ENCODE data around the gene ABHD4.

ABHD4 gene

GRCh38 chr14:22656226-22656625 lies 58.1 kb downstream of the ABHD4 start:
- H3K4me1 ChIP-seq (ENCODE audit: low read length) = 0 out of 2 replicates have a peak, but pooled peaks cover 4% of the 10 kb centered on the region
- DNase-seq = no peak

GRCh38 chr14:22656945-22657731 lies 59.0 kb downstream of the ABHD4 start:
- Histone ChIP-seq H3K9ac (ENCODE audit: low read length) (no peak overlapping the region), H3K4me2 (ENCODE audit: low read depth, low read length) (no peak overlapping the region), H3K4me1 (ENCODE audit: low read length) (no peaks in the 10 kb centered on the region), H3K27me3 (replicated peaks; ENCODE audit: insufficient read depth, low read length) (no peaks in the 10 kb centered on the region), H2AFZ (ENCODE audit: low read length) (no peak overlapping the region), H4K20me1 (ENCODE audit: insufficient read depth, low read length) (no peaks in the 10 kb centered on the region), H3F3A (ENCODE audit: insufficient read depth, low read length) (no peaks in the 10 kb centered on the region), H3K4me3 (ENCODE audit: low read length) (no peak overlapping the region), H3K9me3 (replicated peaks; ENCODE audit: insufficient read depth, low read length) (no peaks in the 10 kb centered on the region), H3K9me2 (replicated peaks; ENCODE audit: insufficient read depth, low read length) (no peaks in the 10 kb centered on the region), H3K79me2 (ENCODE audit: low read length) (no peaks in the 10 kb centered on the region), H3K36me3 (replicated peaks; ENCODE audit: insufficient read depth, low read length) (no peaks in the 10 kb centered on the region), H3K27ac (ENCODE audit: low read length) (no peak overlapping the region)
- no peak for DNase-seq
- TF ChIP-seq CTCF (IDR thresholded peaks at IDR 0.05; ENCODE audit: low read length) = no peak
- TF ChIP-seq EZH2 (optimal IDR thresholded peaks at IDR 0.05; ENCODE audit: low read depth, low read length) = no peak
- TF ChIP-seq EZH2phosphoT487 (IDR thresholded peaks at IDR 0.05; ENCODE audit: low read length) = no peak

More at GRCh38 chr14:22656226-22656625, 58.1 kb downstream of the ABHD4 start:
- H2AFZ ChIP-seq (ENCODE audit: low read length) = no peak overlapping the region
- no peaks in the 10 kb centered on the region for H4K20me1 ChIP-seq (ENCODE audit: insufficient read depth, low read length)
- no peaks in the 10 kb centered on the region for H3F3A ChIP-seq (ENCODE audit: insufficient read depth, low read length)
- no peaks in the 10 kb centered on the region for H3K9me3 ChIP-seq (replicated peaks; ENCODE audit: insufficient read depth, low read length)
- TF ChIP-seq CTCF (IDR thresholded peaks at IDR 0.05; ENCODE audit: low read length) (no peak), EZH2phosphoT487 (IDR thresholded peaks at IDR 0.05; ENCODE audit: low read length) (no peak), EZH2 (optimal IDR thresholded peaks at IDR 0.05; ENCODE audit: low read depth, low read length) (no peak)
- no peaks in the 10 kb centered on the region for H3K79me2 ChIP-seq (ENCODE audit: low read length)
- H3K27ac ChIP-seq (ENCODE audit: low read length) = no peak overlapping the region
- H3K36me3 ChIP-seq (replicated peaks; ENCODE audit: insufficient read depth, low read length) = no peaks in the 10 kb centered on the region
- H3K27me3 ChIP-seq (replicated peaks; ENCODE audit: insufficient read depth, low read length) = no peaks in the 10 kb centered on the region
- no peaks in the 10 kb centered on the region for H3K9me2 ChIP-seq (replicated peaks; ENCODE audit: insufficient read depth, low read length)
- H3K4me3 ChIP-seq (ENCODE audit: low read length) = no peak overlapping the region
- H3K9ac ChIP-seq (ENCODE audit: low read length) = no peak overlapping the region
- H3K4me2 ChIP-seq (ENCODE audit: low read depth, low read length) = no peak overlapping the region

GRCh38 chr14:22657861-22658260 lies 59.8 kb downstream of the ABHD4 start:
- Histone ChIP-seq H3K9me2 (replicated peaks; ENCODE audit: insufficient read depth, low read length) (no peaks in the 10 kb centered on the region), H2AFZ (ENCODE audit: low read length) (no peak overlapping the region), H3K9me3 (replicated peaks; ENCODE audit: insufficient read depth, low read length) (no peaks in the 10 kb centered on the region), H3K79me2 (ENCODE audit: low read length) (no peaks in the 10 kb centered on the region), H3K36me3 (replicated peaks; ENCODE audit: insufficient read depth, low read length) (no peaks in the 10 kb centered on the region), H3K4me2 (ENCODE audit: low read depth, low read length) (no peak overlapping the region), H3K4me1 (ENCODE audit: low read length) (no peaks in the 10 kb centered on the region), H3F3A (ENCODE audit: insufficient read depth, low read length) (no peaks in the 10 kb centered on the region), H4K20me1 (ENCODE audit: insufficient read depth, low read length) (no peaks in the 10 kb centered on the region), H3K9ac (ENCODE audit: low read length) (no peak overlapping the region), H3K4me3 (ENCODE audit: low read length) (no peak overlapping the region), H3K27me3 (replicated peaks; ENCODE audit: insufficient read depth, low read length) (no peaks in the 10 kb centered on the region), H3K27ac (ENCODE audit: low read length) (no peak overlapping the region)
- TF ChIP-seq CTCF (IDR thresholded peaks at IDR 0.05; ENCODE audit: low read length) = peak; percentile 33; the same call in 1 of the 2 replicates
- no peak for TF ChIP-seq EZH2phosphoT487 (IDR thresholded peaks at IDR 0.05; ENCODE audit: low read length)
- TF ChIP-seq EZH2 (optimal IDR thresholded peaks at IDR 0.05; ENCODE audit: low read depth, low read length) = no peak
- peak; percentile 8 for DNase-seq

Data from MM.1S (cell line).